ENCODE data around the gene NFKBIB.
A peak's percentile ranks its signal among the peaks of the same experiment; 100 is the strongest.
"Not testable (repeated sequence)": the region's sequence is repeated elsewhere in the genome, so short reads cannot be mapped to it uniquely, and the experiment has no call there.

The NFKBIB gene

DNA sequence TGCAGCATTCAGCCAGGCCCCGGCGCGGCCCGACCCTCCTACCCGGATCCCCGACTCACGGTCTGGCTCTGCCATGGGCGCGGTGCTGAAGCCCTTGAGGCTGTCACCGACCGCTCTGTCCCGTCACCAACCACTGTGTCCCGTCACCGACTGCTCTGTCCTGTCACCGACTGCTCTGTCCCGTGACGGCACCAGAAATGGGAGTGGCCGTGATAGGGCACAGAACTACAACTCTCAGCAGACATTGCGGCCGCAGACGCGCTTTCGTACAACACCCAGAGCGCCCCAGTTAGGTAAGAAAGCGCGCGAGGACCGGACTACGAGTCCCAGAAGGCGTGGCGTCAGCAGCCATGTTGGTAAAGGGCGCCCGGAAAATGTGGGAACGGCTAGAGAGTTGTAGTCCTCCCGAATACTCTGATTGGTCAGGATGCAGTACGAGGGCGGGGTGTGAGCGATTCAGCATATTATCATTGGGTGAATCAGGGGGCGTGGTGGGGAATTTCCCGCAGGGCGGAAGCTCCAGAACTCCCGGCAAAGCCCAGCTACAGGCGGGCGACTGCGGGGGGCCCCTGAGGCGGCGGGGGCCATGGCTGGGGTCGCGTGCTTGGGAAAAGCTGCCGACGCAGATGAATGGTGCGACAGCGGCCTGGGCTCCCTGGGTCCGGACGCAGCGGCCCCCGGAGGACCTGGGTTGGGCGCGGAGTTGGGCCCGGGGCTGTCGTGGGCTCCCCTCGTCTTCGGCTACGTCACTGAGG lies at the start of gene NFKBIB, which contains the start of gene SIRT2:
Gene NFKBIB, plus strand, starts transcription at position 523 of the 755 bp plus-strand sequence. Its CDS starts 64 bp downstream, at position 587.
Gene SIRT2, minus strand, starts transcription at position 172 of the 755 bp plus-strand sequence. Its CDS starts 97 bp downstream, at position 75.
- DNase-seq (ENCODE audit: low spot score), result peak; percentile 100

- no peak for DNase-seq (ENCODE audit: low spot score)
Measured at GRCh38 chr19:38850436-38850975, 49.3 kb upstream of the NFKBIB start.

GRCh38 chr19:38850976-38851621 lies 48.7 kb upstream of the NFKBIB start:
- DNase-seq (ENCODE audit: low spot score), result no peak

GRCh38 chr19:38851622-38852230 lies 48.0 kb upstream of the NFKBIB start:
- peak; percentile 89 for DNase-seq (ENCODE audit: low spot score)

DNA sequence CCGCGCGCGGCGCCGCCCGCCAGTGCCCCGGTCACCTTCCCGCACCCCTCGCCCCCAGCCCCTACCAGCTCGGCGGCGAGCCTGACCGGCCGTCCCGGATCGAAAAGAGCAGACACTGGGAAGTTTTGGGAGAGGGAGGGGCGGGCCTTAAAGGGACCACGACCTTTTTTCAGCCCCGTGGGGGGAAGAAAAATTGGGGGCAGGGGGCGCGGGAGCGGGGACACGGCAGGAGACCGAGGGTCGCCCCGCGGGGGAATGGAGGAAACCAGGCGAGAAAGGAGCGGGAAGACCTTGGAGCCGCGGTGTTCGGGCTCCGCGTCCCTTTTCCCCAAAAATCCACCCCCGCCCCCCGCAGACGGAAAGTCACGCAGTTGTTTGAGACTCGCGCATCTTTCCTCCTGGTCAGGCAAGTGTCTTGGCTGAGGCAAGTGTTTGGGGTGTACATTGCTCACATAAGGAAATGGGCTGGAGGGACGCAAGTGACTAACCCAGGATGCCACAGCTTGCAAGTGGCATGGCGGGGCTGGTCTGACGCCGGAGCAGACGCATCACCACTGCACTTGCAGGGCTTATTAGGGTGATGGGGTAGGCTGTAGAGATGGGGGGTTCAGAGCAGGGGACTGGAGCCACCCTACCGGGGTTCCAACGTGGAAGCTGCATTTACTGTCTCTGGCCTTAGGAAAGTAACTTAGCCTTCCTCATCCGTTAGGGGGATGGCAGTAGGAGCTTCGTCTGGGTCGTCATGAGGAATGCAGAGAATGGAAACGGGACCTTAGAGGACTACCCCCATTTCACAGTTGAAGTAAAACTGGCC lies 47.3 kb upstream of the NFKBIB start:
- DNase-seq (ENCODE audit: low spot score), result peak; percentile 76

DNA sequence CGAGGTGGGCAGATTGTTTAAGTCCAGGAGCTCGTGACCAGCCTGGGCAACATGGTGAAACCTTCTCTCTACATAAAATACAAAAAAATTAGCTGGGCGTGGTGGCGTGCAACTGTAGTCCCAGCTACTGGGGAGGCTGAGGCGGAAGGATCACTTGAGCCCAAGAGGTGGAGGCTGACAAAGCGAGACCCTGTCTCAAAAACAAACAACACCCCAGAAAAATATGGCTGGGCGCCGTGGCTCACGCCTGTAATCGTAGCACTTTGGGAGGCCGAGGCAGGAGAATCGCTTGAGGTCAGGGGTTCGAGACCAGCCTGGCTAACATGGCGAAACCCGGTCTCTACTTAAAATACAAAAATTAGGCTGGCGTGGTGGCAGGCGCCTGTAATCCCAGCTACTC lies 46.6 kb upstream of the NFKBIB start:
- DNase-seq (ENCODE audit: low spot score), result no peak

GRCh38 chr19:38854961-38855360 lies 44.8 kb upstream of the NFKBIB start:
- not testable (repeated sequence) for DNase-seq (ENCODE audit: low spot score)

GRCh38 chr19:38855751-38856150 lies 44.0 kb upstream of the NFKBIB start:
- not testable (repeated sequence) for DNase-seq (ENCODE audit: low spot score)

- DNase-seq (ENCODE audit: low spot score), result no peak
Measured at GRCh38 chr19:38856813-38857212, 43.0 kb upstream of the NFKBIB start.

DNA sequence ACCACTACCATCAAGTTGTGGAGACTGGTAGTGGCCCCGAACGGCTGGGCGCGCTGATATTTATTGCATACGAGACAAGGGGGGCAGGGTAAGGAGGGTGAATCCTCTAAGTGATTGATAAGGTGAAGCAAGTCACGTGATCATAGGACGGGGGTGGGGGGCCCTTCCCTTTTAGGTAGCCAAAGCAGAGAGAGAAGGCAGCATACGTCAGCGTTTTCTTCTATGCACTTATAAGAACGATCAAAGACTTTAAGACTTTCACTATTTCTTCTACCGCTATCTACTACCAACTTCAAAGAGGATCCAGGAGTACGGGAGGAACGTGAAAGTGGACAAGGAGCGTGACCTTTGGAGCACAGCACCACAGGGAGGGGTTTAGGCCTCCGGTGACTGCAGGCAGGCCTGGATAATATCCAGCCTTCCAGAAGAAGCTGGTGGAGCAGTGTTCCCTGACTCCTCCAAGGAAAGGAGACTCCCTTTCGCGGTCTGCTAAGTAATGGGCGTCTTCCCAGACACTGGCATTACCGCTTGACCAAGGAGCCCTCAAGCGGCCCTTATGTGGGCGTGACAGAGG lies 40.1 kb upstream of the NFKBIB start:
- not testable (repeated sequence) for DNase-seq (ENCODE audit: low spot score)

- no peak for DNase-seq (ENCODE audit: low spot score)
Measured at GRCh38 chr19:38861368-38861767, 38.4 kb upstream of the NFKBIB start.

DNA sequence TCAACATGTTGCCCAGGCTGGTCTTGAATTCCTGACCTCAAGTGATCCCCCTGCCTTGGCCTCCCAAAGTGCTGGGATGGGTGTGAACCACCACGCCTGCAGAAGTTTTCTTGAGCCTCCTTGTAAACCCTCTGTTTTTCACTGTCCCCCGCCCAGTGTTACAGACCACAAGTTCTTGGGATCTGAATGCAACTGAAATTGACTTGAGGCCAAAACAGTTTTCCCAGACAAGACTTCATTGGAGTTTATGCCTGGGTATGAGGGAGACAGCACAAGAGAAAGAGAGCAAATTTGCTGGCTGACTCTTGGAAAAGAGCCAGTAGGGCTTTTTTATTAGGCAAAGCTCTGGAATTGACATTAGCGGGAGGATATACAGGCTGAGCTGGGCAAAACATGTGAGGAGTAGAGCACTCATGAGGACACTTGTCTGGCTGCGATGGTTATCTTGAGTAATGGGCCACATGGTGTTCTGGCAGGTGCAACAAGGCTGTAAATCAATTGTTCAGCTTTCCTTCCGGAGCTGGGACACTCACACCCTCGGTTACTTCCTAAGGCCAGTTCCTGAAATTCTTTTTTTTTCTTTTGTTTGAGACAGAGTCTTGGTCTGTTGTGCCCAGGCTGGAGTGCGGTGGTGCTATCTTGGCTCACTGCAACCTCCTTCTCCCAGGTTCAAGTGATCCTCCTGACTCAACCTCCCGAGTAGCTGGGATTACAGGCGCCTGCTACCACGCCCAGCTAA lies 37.3 kb upstream of the NFKBIB start:
- no peak for DNase-seq (ENCODE audit: low spot score)

GRCh38 chr19:38867171-38867780 lies 32.5 kb upstream of the NFKBIB start:
- no peak for DNase-seq (ENCODE audit: low spot score)

GRCh38 chr19:38868551-38868950 lies 31.2 kb upstream of the NFKBIB start:
- no peak for DNase-seq (ENCODE audit: low spot score)

DNA sequence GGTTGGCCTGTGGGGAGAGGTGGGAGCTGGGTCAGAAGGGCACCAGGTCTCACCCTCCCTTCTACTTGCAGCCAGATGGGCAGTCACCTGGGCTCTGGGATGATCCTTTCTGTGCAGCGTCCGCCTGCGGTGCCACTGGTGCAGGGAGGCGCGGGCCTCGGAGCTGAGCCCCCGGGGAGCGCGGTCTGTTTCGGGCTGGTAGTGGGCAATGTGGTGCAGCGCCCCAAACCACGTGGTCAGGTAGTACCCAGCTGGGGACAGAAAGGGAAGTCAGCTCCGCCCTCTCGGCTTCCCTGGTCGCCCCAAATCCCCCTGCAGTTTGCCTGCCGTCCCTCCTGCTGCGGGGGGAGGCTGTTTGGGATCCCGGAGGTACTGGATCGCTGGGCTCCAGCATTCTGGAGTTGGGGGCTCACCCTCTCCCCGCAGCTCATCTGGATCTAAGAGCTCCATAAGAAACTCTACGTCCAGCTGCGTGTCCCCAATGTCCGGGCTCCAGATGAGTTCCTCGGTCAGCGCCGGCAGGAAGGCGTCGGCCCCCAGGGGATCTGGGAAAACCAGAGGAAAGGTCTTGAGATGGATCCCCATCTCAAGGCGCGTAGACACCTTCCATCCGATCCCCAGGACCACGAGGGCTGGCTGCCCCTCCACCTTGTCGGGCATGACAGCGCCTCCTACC lies 30.5 kb upstream of the NFKBIB start:
- DNase-seq (ENCODE audit: low spot score), result peak; percentile 17

DNA sequence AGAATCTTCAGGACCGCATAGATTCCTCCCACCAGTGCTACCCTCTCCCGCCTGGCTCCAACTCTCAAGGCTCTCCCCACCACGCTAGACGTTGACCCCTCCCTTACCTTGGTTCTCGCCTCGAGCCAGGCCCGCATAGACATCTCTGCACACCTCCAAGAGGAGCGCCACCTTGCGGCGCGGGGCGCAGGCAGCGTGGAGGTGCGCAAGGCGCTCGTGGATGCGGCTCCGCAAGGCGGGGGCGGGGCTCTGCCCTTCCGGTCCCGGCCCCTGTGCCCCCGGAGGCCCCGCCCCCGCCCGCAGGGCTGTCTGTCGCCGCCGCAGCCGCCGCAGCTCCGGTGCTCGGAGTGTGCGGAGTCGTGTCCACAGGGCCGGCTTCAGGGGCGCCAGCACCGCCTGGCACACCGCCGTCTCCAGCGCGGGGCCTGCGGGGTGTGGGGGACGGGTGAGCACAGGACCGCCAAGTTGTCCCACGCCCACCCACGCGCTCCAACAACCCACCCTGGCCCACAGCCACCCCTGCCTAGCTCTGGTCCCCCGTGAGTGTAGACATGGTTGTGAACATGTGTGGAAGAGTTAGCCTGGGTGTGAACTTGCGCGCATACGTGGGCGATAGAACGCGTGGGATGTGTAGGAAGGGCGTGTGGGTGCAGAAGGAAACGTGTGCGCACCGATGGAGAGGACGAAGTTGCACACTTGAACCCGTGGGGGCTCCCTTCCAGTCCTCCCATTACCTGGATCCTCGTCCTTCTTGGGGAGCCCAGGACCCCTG lies 29.7 kb upstream of the NFKBIB start:
- DNase-seq (ENCODE audit: low spot score), result peak; percentile 96

GRCh38 chr19:38870612-38871011 lies 29.2 kb upstream of the NFKBIB start:
- no peak for DNase-seq (ENCODE audit: low spot score)

- DNase-seq (ENCODE audit: low spot score), result not testable (repeated sequence)
Measured at GRCh38 chr19:38873400-38873799, 26.4 kb upstream of the NFKBIB start.
